OCI-LY7 (cell line): ENCODE data around the gene KAZALD1. TPM values are rescaled to one million over a fixed set of nuclear protein-coding genes. Genes with fewer than 3 reads are reported as not detected.

ENCODE experiments used
- BruUV-seq: library from RNA; stranded (reverse); fragments of 400-500 nt; replicated peaks from 2 replicates; lab custom pipeline; 2021; lab: Mats Ljungman, UMichigan
- CTCF ChIA-PET: fragments of 300-600 bp; sonication (Branson Sonifier 250); formaldehyde crosslinking; loops from one replicate; lab custom pipeline; 2022; ENCODE audit warnings: antibody characterized with exemption; ENCODE audit not compliant: unreplicated experiment; lab: Charles Lee
- POLR2A ChIA-PET: fragments of 300-600 bp; sonication (Branson Sonifier 250); formaldehyde crosslinking; loops from one replicate; lab custom pipeline; 2022; ENCODE audit warnings: antibody characterized with exemption; lab: Charles Lee
- DNase-seq: peaks from one replicate; pipeline ENCODE4 v3.0.0-alpha.2; 2015; ENCODE audit warnings: low spot score
- H2AFZ ChIP-seq: fragments of 200-600 bp; sonication (generic), shearing (Covaris generic); 2 replicates; pipeline ENCODE4 v1.6.1; 2014; ENCODE audit warnings: mild to moderate bottlenecking, antibody characterized with exemption, low read length, moderate library complexity
- H3K27ac ChIP-seq: fragments of 200-600 bp; sonication (generic); 2 replicates; pipeline ENCODE4 v1.5.1; 2014; ENCODE audit warnings: mixed run types, low read depth, mild to moderate bottlenecking, moderate library complexity, low read length, inconsistent platforms; ENCODE audit not compliant: poor library complexity, severe bottlenecking
- H3K36me3 ChIP-seq: fragments of 200-600 bp; sonication (generic); 2 replicates; pipeline ENCODE4 v1.6.1; 2014; ENCODE audit warnings: mild to moderate bottlenecking, antibody characterized with exemption, low read length, moderate library complexity, mixed read lengths; ENCODE audit not compliant: insufficient read depth
- H3K4me1 ChIP-seq: fragments of 200-600 bp; sonication (generic); 2 replicates; pipeline ENCODE4 v1.5.1; 2014; ENCODE audit warnings: mild to moderate bottlenecking, low read length; ENCODE audit not compliant: insufficient read depth, poor library complexity, severe bottlenecking
- H3K4me2 ChIP-seq: fragments of 200-600 bp; sonication (generic); 2 replicates; pipeline ENCODE4 v1.6.1; 2014; ENCODE audit warnings: mild to moderate bottlenecking, low read length
- H3K4me3 ChIP-seq: fragments of 200-600 bp; sonication (generic); 2 replicates; pipeline ENCODE4 v1.5.1; 2014; ENCODE audit warnings: mild to moderate bottlenecking, low read depth, low read length; ENCODE audit not compliant: poor library complexity, severe bottlenecking
- H3K79me2 ChIP-seq: fragments of 200-600 bp; sonication (generic); 2 replicates; pipeline ENCODE4 v1.6.1; 2016; ENCODE audit warnings: low read depth, mild to moderate bottlenecking, low read length, moderate library complexity, mixed read lengths; ENCODE audit not compliant: insufficient read depth
- H3K9me2 ChIP-seq: fragments of 200-600 bp; sonication (generic); 2 replicates; pipeline ENCODE4 v1.6.1; 2016; ENCODE audit warnings: mild to moderate bottlenecking, low read length, mixed read lengths; ENCODE audit not compliant: insufficient read depth
- H3K9me3 ChIP-seq: fragments of 200-600 bp; sonication (generic); 2 replicates; pipeline ENCODE4 v1.6.1; 2014; ENCODE audit warnings: mild to moderate bottlenecking, mixed run types, low read length, mixed read lengths
- H4K20me1 ChIP-seq: fragments of 200-600 bp; sonication (generic); 2 replicates; pipeline ENCODE4 v1.6.1; 2014; ENCODE audit warnings: mild to moderate bottlenecking, antibody characterized with exemption, low read length, moderate library complexity, mixed read lengths; ENCODE audit not compliant: insufficient read depth
- EZH2phosphoT487 ChIP-seq: fragments of 200-600 bp; sonication (generic); IDR thresholded peaks from 2 replicates; pipeline ENCODE4 v1.6.1; 2018; ENCODE audit warnings: low read depth, borderline replicate concordance, mild to moderate bottlenecking, mixed run types, antibody characterized with exemption, low read length, moderate library complexity, mixed read lengths
- intact Hi-C: fragments of 100-400 bp; cut with micrococcal nuclease; formaldehyde crosslinking; loops from one replicate; pipeline ENCODE4 v1.10.0; 2022; ENCODE audit not compliant: unreplicated experiment
- total RNA-seq, 2 experiments: library from RNA; depleted of rRNA in 1 of 2; stranded (reverse); fragments of >200 nt in 1 of 2; shearing (Covaris generic) in 1 of 2; gene quantifications; 2 replicates each; pipeline ENCODE4 v1.2.3, GENCODE V29; 2014 to 2022
- TF ChIP-seq, protein P1 (sequence below): fragments of 200-600 bp; sonication (generic); conservative IDR thresholded peaks from 2 replicates; pipeline ENCODE4 v1.5.1; 2014; ENCODE audit warnings: mild to moderate bottlenecking, antibody characterized with exemption, low read length, moderate library complexity, mixed read lengths

The KAZALD1 gene
- total RNA-seq, 2 experiments from 2014 or later: 18.8 to 36.4 TPM

- BruUV-seq: no TSS peak
- Histone ChIP-seq H3K27ac (no peak overlapping the region), H3K9me3 (no peaks in the 10 kb centered on the region), H3K36me3 (no peaks in the 10 kb centered on the region), H3K4me3 (no peak overlapping the region), H2AFZ (no peak overlapping the region), H3K9me2 (no peaks in the 10 kb centered on the region), H3K4me2 (no peak overlapping the region), H4K20me1 (no peaks in the 10 kb centered on the region), H3K4me1 (no peaks in the 10 kb centered on the region), H3K79me2 (no peaks in the 10 kb centered on the region)
- ChIA-PET CTCF (no interaction called here), POLR2A (no interaction called here)
- intact Hi-C loops: no loop called here
- TF ChIP-seq, protein P1, sequence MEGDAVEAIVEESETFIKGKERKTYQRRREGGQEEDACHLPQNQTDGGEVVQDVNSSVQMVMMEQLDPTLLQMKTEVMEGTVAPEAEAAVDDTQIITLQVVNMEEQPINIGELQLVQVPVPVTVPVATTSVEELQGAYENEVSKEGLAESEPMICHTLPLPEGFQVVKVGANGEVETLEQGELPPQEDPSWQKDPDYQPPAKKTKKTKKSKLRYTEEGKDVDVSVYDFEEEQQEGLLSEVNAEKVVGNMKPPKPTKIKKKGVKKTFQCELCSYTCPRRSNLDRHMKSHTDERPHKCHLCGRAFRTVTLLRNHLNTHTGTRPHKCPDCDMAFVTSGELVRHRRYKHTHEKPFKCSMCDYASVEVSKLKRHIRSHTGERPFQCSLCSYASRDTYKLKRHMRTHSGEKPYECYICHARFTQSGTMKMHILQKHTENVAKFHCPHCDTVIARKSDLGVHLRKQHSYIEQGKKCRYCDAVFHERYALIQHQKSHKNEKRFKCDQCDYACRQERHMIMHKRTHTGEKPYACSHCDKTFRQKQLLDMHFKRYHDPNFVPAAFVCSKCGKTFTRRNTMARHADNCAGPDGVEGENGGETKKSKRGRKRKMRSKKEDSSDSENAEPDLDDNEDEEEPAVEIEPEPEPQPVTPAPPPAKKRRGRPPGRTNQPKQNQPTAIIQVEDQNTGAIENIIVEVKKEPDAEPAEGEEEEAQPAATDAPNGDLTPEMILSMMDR: no peak
- no peak for TF ChIP-seq EZH2phosphoT487
- no peak for DNase-seq
Observed at GRCh38 chr10:101114646-101115045, 52.9 kb downstream of the KAZALD1 start.

Other genes with a start within 250 kb of the KAZALD1 start
- gene SLF2, start 149.0 kb upstream of the KAZALD1 start, total RNA-seq (2014; rRNA removed; shearing (Covaris generic)): 50.9 and 58.2 TPM in 2 replicates
- 52.1 and 52.3 TPM in 2 replicates for gene SLF2, start 149.0 kb upstream of the KAZALD1 start, total RNA-seq (2022)
- 0.41 TPM in 1 of 2 replicates, not detected in the other for gene SEMA4G, start 92.5 kb upstream of the KAZALD1 start, total RNA-seq (2014; rRNA removed; shearing (Covaris generic))
- gene SEMA4G, start 92.5 kb upstream of the KAZALD1 start, total RNA-seq (2022): 0.17 and 0.21 TPM in 2 replicates
- gene MRPL43, start 74.5 kb upstream of the KAZALD1 start, total RNA-seq (2014; rRNA removed; shearing (Covaris generic)): 51.9 and 56.2 TPM in 2 replicates
- gene MRPL43, start 74.5 kb upstream of the KAZALD1 start, total RNA-seq (2022): 49.8 and 53.8 TPM in 2 replicates
- 14.5 and 15.8 TPM in 2 replicates for gene TWNK, start 74.4 kb upstream of the KAZALD1 start, total RNA-seq (2014; rRNA removed; shearing (Covaris generic))
- 20.3 and 21.7 TPM in 2 replicates for gene TWNK, start 74.4 kb upstream of the KAZALD1 start, total RNA-seq (2022)
- 10.4 and 13.6 TPM in 2 replicates for gene LZTS2, start 62.2 kb upstream of the KAZALD1 start, total RNA-seq (2014; rRNA removed; shearing (Covaris generic))
- 20.3 and 20.5 TPM in 2 replicates for gene LZTS2, start 62.2 kb upstream of the KAZALD1 start, total RNA-seq (2022)
- 1.4 and 2.1 TPM in 2 replicates for gene PDZD7, start 30.9 kb upstream of the KAZALD1 start, total RNA-seq (2014; rRNA removed; shearing (Covaris generic))
- gene PDZD7, start 30.9 kb upstream of the KAZALD1 start, total RNA-seq (2022): 1.6 and 1.8 TPM in 2 replicates
- gene SFXN3, start 30.8 kb upstream of the KAZALD1 start, total RNA-seq (2014; rRNA removed; shearing (Covaris generic)): 0.41 TPM in 1 of 2 replicates, not detected in the other
- gene SFXN3, start 30.8 kb upstream of the KAZALD1 start, total RNA-seq (2022): 0.11 TPM in 1 of 2 replicates, not detected in the other
- not detected in 2 replicates for gene TLX1, start 69.3 kb downstream of the KAZALD1 start, total RNA-seq (2014; rRNA removed; shearing (Covaris generic))
- not detected in 2 replicates for gene TLX1, start 69.3 kb downstream of the KAZALD1 start, total RNA-seq (2022)
- not detected in 2 replicates for gene LBX1, start 167.5 kb downstream of the KAZALD1 start, total RNA-seq (2014; rRNA removed; shearing (Covaris generic))
- gene LBX1, start 167.5 kb downstream of the KAZALD1 start, total RNA-seq (2022): not detected in 2 replicates